Neural cell (in vitro differentiated cells): ENCODE data around the gene CD2BP2.
"Not testable (repeated sequence)": the region's sequence is repeated elsewhere in the genome, so short reads cannot be mapped to it uniquely, and the experiment has no call there.

Experiments
- CTCF ChIP-seq: fragments of 450-650 bp; IDR thresholded peaks from 2 replicates; pipeline ENCODE4 v1.5.1; 2014; ENCODE audit warnings: antibody characterized with exemption, mild to moderate bottlenecking, moderate library complexity; ENCODE audit not compliant: poor library complexity, severe bottlenecking
- EZH2 ChIP-seq: fragments of 200-600, 300-800 bp; shearing (Covaris generic), sonication (generic); IDR thresholded peaks from 2 replicates; pipeline ENCODE4 v1.6.1; 2014; ENCODE audit warnings: antibody characterized with exemption, low read length, borderline replicate concordance, mild to moderate bottlenecking; ENCODE audit not compliant: insufficient read depth, poor library complexity, severe bottlenecking

- not testable (repeated sequence) for TF ChIP-seq CTCF, EZH2
These were observed 20.0 kb downstream of the CD2BP2 start for GRCh38 chr16:30335028-30335597.
